ENCODE results near the gene BACH2. TPM values are rescaled to one million over a fixed set of nuclear protein-coding genes. Genes with fewer than 3 reads are reported as not detected.

Gene BACH2
- total RNA-seq, 6 donors from 2014 or later: 3.1 to 6.8 (median 5.3) TPM

DNA sequence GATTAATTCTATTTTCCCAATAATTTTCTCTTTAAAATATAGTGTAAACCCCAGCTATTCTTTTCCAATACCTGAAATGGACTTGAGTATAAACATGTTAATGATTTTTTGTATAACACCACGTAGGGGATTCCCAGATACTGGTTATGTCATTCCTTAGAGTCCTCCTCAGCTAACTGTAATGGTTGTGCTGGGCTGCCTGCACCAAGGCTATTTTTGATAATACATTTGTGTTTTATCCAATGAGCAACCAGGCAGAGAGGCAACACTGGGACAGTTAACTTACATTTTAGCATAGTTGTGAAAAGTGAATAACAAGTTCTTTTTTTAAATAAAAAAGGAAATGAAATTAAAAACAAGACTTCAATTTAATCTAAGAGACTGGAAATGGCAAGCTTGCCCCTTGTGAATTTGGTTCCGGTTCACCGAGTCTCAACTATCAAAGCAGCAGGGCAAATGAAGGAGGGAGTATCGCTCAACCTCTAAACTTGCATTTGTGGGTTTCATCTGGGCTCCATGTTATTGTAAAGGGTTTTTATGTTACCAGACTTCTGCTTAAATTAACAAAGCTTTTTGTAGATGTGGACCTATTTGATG lies 18.8 kb upstream of the BACH2 start:
- Histone ChIP-seq H3K27me3 (no peaks in the 10 kb centered on the region), H3K4me1 (no peaks in the 10 kb centered on the region), H3K4me3 (no peak overlapping the region), H3K9me3 (no peaks in the 10 kb centered on the region), H3K36me3 (no peaks in the 10 kb centered on the region), H3K27ac (no peak overlapping the region)
- TF ChIP-seq POLR2A (IDR thresholded peaks at IDR 0.05) (no peak), EP300 (IDR thresholded peaks at IDR 0.05) (no peak), POLR2AphosphoS5 (IDR thresholded peaks at IDR 0.05) (no peak), CTCF (IDR thresholded peaks at IDR 0.05) (no peak)
- DNase-seq: no peak
- WGBS, 2 donors: 90 to 91% methylated on average over 4 of the region's 4 CpGs
- ATAC-seq (ENCODE audit: low FRiP score in 2 of 2): no peak

DNA sequence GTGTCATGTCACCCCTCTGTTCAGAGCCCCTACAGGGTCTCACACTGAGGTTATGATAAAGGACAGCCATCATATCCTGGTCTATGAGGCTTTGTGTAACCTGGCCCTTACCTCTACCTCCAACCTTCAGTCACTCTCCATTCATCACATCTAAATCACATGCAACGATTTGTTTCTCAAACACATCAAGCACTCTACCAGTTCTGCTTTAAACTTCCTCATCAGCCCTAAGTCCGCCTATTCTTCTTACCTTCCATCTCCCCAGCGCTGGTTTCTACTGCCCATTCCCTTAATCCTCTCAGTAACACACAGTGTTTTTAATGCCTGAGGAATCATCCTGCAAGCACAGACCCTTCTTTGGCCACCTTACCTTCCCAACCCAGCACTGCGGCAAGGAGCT lies 17.9 kb upstream of the BACH2 start:
- no peak overlapping the region for H3K4me3 ChIP-seq
- H3K9me3 ChIP-seq: no peaks in the 10 kb centered on the region
- DNase-seq (no peak), ATAC-seq (ENCODE audit: low FRiP score in 2 of 2) (no peak)
- 89 to 92% methylated on average over 4 of the region's 4 CpGs for WGBS, 2 donors
- no peak for TF ChIP-seq EP300 (IDR thresholded peaks at IDR 0.05)
- no peak for TF ChIP-seq CTCF (IDR thresholded peaks at IDR 0.05)
- no peak for TF ChIP-seq POLR2AphosphoS5 (IDR thresholded peaks at IDR 0.05)
- H3K27me3 ChIP-seq: no peaks in the 10 kb centered on the region
- no peaks in the 10 kb centered on the region for H3K4me1 ChIP-seq
- H3K27ac ChIP-seq: no peak overlapping the region
- H3K36me3 ChIP-seq: no peaks in the 10 kb centered on the region

DNA sequence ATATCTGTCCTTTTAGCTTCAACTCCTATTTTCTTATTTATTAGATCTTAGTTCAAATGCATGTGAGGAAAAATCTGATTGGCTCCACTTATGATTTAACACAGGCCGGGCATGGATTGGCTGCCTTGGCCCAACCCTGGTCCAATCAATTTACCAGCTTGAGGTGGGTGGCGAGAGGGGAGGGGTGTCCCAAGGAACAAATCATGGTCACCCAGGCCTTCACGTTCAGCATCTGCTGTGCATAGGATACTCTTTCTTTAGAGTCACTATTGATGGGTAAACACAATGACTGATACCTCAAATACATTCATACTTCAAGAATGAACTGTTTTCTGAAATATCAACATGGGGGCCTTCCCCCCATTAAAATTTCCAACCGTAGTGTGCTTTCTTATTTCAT lies 14.9 kb upstream of the BACH2 start:
- Histone ChIP-seq H3K9me3 (no peaks in the 10 kb centered on the region), H3K4me1 (no peaks in the 10 kb centered on the region), H3K27ac (no peak overlapping the region), H3K4me3 (no peak overlapping the region), H3K27me3 (no peaks in the 10 kb centered on the region), H3K36me3 (no peaks in the 10 kb centered on the region)
- WGBS, 2 donors: 87 to 91% methylated on average over 4 of the region's 4 CpGs
- DNase-seq: no peak
- no peak for ATAC-seq (ENCODE audit: low FRiP score in 2 of 2)
- TF ChIP-seq POLR2A (IDR thresholded peaks at IDR 0.05): no peak
- no peak for TF ChIP-seq POLR2AphosphoS5 (IDR thresholded peaks at IDR 0.05)
- no peak for TF ChIP-seq EP300 (IDR thresholded peaks at IDR 0.05)
- TF ChIP-seq CTCF (IDR thresholded peaks at IDR 0.05): no peak

- Histone ChIP-seq H3K27ac (no peak overlapping the region), H3K4me3 (no peak overlapping the region), H3K36me3 (no peaks in the 10 kb centered on the region), H3K4me1 (no peaks in the 10 kb centered on the region), H3K27me3 (no peaks in the 10 kb centered on the region), H3K9me3 (no peaks in the 10 kb centered on the region)
- TF ChIP-seq EP300 (IDR thresholded peaks at IDR 0.05) (no peak), POLR2A (IDR thresholded peaks at IDR 0.05) (no peak), POLR2AphosphoS5 (IDR thresholded peaks at IDR 0.05) (no peak), CTCF (IDR thresholded peaks at IDR 0.05) (no peak)
- ATAC-seq (ENCODE audit: low FRiP score in 2 of 2) (no peak), DNase-seq (no peak)
- 52 to 75% methylated on average over 1 of the region's 1 CpG for WGBS, 2 donors
These were observed 9.3 kb upstream of the BACH2 start for GRCh38 chr6:90305800-90306448.

DNA sequence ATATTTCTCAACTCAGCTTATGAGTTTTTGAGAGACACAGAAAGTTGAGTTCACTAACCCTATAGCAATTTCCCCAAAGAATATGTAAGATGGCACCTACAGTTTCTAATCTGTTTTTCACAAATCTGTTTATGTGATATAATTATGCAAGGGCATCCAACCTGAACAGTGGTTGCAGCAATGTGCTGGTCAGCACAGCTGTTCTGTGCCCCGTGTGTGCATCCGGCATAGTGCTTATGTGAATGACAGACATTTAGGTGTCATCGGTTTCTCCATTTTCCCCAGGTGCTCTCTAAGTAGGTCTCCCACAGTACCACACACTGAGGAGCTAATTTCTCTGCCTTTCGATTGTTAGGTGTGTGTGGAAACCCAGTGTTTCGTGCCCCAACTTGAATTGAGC lies 7.7 kb upstream of the BACH2 start:
- Histone ChIP-seq H3K27ac (no peak overlapping the region), H3K4me3 (no peak overlapping the region), H3K9me3 (no peaks in the 10 kb centered on the region), H3K27me3 (no peaks in the 10 kb centered on the region), H3K4me1 (no peaks in the 10 kb centered on the region), H3K36me3 (no peaks in the 10 kb centered on the region)
- 72 to 76% methylated on average over 5 of the region's 5 CpGs for WGBS, 2 donors
- ATAC-seq (ENCODE audit: low FRiP score in 2 of 2) (no peak), DNase-seq (no peak)
- TF ChIP-seq CTCF (IDR thresholded peaks at IDR 0.05) (no peak), POLR2AphosphoS5 (IDR thresholded peaks at IDR 0.05) (no peak), EP300 (IDR thresholded peaks at IDR 0.05) (no peak), POLR2A (IDR thresholded peaks at IDR 0.05) (no peak)

Data from upper lobe of left lung (tissue), 6 donors.